GM18498 (cell line): ENCODE measurements around the gene MUC12.
A peak's percentile ranks its signal among the peaks of the same experiment; 100 is the strongest.
"Not testable (repeated sequence)": the region's sequence is repeated elsewhere in the genome, so short reads cannot be mapped to it uniquely, and the experiment has no call there.

ENCODE experiments used
- ATAC-seq: cut with Tn5 transposase; IDR thresholded peaks from one replicate; pipeline ENCODE4 v1.9.1; 2021; ENCODE audit warnings: mild to moderate bottlenecking, moderate library complexity; ENCODE audit not compliant: unreplicated experiment

The MUC12 gene

DNA sequence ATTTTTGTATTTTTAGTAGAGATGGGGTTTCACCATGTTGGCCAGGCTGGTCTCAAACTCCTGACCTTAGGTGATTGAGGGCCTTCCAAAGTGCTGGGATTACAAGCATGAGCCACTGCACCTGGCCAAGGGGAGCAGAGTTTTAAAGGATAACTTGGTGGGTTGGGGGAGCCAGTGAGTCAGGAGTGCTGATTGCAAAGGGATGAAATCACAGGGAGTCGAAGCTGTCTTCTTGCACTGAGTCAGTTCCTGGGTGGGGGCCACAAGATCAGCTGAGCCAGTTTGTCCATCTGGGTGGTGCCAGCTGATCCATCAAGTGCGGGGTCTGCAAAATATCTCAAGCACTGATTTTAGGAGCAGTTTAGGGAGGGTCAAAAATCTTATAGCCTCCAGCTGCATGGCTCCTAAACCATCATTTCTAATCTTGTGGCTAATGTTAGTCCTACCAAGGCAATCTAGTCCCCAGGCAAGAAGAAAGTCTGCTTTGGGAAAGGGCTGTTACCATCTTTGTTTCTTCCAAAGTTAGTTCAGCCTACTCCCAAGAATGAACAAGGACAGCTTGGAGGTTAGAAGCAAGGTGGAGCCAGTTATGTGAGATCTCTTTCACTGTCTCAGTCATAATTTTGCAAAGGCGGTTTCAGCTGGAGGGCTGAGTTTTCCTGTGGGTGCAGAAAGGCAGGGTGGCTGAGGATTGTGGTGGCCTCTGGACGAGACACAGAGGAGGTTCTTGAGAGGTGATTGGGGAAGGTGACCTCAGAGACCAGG, 15.8 kb downstream of the MUC12 start:
- ATAC-seq, result not testable (repeated sequence)

DNA sequence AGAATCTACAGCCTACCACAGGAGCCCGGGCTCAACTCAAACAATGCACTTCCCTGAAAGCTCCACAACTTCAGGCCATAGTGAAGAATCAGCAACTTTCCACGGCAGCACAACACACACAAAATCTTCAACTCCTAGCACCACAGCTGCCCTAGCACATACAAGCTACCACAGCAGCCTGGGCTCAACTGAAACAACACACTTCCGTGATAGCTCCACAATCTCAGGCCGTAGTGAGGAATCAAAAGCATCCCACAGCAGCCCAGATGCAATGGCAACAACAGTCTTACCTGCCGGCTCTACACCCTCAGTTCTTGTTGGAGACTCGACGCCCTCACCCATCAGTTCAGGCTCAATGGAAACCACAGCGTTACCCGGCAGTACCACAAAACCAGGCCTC, 22.3 kb downstream of the MUC12 start:
- ATAC-seq, result no peak

DNA sequence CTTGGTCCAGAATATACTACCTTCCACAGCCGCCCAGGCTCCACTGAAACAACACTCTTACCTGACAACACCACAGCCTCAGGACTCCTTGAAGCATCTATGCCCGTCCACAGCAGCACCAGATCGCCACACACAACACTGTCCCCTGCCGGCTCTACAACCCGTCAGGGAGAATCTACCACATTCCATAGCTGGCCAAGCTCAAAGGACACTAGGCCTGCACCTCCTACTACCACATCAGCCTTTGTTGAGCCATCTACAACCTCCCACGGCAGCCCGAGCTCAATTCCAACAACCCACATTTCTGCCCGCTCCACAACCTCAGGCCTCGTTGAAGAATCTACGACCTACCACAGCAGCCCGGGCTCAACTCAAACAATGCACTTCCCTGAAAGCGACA, 22.9 kb downstream of the MUC12 start:
- not testable (repeated sequence) for ATAC-seq

DNA sequence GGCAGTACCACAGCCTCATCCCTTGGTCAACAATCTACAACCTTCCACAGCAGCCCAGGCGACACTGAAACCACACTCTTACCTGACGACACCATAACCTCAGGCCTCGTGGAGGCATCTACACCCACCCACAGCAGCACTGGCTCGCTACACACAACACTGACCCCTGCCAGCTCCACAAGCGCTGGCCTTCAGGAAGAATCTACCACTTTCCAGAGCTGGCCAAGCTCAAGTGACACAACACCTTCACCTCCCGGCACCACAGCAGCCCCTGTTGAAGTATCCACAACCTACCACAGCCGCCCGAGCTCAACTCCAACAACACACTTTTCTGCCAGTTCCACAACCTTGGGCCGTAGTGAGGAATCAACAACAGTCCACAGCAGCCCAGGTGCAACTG, 25.3 kb downstream of the MUC12 start:
- not testable (repeated sequence) for ATAC-seq

DNA sequence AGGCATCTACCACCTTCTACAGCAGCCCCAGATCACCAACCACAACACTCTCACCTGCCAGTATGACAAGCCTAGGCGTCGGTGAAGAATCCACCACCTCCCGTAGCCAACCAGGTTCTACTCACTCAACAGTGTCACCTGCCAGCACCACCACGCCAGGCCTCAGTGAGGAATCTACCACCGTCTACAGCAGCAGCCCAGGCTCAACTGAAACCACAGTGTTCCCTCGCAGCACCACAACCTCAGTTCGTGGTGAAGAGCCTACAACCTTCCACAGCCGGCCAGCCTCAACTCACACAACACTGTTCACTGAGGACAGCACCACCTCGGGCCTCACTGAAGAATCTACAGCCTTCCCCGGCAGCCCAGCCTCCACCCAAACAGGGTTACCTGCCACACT, 29.2 kb downstream of the MUC12 start:
- not testable (repeated sequence) for ATAC-seq

DNA sequence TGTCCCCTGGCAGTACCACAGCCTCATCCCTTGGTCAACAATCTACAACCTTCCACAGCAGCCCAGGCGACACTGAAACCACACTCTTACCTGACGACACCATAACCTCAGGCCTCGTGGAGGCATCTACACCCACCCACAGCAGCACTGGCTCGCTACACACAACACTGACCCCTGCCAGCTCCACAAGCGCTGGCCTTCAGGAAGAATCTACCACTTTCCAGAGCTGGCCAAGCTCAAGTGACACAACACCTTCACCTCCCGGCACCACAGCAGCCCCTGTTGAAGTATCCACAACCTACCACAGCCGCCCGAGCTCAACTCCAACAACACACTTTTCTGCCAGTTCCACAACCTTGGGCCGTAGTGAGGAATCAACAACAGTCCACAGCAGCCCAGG, 30.0 kb downstream of the MUC12 start:
- ATAC-seq, result not testable (repeated sequence)

DNA sequence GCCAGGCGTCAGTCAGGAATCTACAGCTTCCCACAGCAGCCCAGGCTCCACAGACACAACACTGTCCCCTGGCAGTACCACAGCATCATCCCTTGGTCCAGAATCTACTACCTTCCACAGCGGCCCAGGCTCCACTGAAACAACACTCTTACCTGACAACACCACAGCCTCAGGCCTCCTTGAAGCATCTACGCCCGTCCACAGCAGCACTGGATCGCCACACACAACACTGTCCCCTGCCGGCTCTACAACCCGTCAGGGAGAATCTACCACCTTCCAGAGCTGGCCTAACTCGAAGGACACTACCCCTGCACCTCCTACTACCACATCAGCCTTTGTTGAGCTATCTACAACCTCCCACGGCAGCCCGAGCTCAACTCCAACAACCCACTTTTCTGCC, 30.7 kb downstream of the MUC12 start:
- not testable (repeated sequence) for ATAC-seq

DNA sequence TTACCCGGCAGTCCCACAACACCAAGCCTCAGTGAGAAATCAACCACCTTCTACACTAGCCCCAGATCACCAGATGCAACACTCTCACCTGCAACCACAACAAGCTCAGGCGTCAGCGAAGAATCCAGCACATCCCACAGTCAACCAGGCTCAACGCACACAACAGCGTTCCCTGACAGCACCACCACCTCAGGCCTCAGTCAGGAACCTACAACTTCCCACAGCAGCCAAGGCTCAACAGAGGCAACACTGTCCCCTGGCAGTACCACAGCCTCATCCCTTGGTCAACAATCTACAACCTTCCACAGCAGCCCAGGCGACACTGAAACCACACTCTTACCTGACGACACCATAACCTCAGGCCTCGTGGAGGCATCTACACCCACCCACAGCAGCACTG, 33.0 kb downstream of the MUC12 start:
- ATAC-seq, result not testable (repeated sequence)

DNA sequence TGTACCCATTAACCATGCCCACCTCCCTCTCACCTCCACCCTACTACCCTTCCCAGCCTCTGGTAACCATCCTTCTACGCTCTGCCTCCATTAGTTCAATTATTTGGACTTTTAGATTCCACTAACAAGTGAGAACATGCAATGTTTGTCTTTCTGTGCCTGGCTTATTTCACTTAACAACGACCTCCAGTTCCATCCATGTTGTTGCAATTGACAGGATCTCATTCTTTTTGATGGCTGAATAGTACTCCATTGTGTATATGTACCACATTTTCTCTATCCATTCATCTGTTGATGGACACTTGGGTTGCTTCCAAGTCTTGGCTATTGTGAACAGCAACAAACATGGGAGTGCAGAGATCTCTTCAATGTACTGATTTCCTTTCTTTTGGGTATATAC, 38.0 kb downstream of the MUC12 start:
- not testable (repeated sequence) for ATAC-seq

DNA sequence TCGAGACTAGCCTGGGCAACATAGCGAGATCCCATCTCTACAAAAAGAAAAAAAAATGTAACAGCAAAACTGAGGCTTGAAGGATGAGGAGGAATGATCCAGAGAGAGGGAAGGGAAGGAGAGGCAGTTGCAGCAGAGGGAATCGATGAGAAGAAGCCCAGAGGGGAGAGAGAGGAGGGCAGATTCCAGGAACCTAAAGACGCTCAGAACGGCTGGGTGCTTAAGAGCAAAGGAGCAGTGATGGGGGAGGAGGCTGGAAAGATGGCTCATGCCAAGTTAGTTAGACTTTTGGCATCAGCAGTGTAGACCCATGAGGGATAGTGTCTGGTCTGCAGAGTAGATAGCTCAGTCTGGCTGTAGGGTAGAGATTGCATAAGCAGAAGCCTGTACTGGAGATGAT, 40.3 kb downstream of the MUC12 start:
- ATAC-seq, result no peak

DNA sequence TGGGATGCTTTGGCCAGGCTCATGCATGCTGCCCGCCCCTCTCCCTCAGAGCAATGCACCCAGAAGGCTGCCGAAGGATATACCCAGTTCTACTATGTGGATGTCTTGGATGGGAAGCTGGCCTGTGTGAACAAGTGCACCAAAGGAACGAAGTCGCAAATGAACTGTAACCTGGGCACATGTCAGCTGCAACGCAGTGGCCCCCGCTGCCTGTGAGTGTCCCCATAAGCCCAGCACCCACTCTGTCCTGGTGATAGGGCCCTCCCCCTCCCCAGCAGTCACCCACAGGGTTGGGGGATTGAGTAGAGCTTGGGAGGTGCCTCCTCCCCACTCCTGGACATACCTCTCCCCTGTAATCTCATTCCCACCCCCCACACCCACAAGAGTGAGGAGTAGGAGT, 43.6 kb downstream of the MUC12 start:
- no peak for ATAC-seq

DNA sequence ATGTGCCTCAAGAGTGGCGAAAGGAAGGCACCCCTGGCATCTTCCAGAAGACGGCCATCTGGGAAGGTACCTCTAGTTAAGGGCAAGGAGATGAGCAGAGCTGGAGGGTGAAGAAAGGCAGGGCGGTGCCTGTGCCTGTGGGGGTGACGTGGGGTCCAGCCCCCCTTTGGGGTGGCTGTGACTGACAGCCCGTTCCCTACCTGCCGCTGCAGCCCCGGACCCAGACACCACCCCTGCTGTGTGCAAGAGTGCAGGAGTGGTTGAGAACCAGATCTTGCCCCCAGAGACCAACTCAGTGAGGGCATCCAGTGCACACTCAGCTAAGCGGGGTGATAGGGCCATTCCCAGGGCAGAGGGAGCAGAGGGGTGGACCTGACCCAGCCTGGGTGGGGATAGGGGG, 46.3 kb downstream of the MUC12 start:
- no peak for ATAC-seq

DNA sequence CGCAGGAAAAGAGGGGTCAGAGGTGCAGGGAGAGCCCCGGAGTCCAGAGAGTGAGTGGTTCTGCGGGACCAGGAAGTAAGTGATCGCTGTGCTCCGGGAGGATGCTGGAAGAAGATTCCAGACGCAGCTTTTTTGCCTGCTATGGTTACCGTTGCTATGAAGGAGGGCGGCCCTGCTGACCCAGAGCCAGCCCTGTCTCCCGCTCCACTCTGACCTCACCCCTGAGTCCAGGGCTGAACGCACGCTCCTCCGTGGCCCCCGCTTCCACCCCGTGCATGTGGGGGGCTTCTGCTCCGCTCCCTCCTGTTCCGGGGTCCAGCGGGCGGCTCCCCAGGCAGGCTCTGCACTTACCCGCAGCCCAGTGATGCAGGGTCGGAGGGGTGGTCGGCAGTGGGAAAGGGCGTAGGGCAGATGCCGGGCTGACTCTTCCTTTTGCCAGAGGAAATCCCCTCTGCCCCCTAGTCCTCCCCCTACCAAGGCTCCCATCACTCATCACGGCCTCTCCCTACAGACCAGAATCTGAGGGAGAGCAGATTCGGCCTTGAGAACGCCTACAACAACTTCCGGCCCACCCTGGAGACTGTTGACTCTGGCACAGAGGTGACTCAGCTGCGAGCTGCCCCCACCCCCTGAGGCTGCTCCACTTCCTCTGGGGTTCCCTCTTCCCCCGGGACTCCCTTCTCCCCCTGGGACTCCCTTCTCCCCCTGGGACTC, 47.9 kb downstream of the MUC12 start:
- peak; percentile 74 for ATAC-seq

DNA sequence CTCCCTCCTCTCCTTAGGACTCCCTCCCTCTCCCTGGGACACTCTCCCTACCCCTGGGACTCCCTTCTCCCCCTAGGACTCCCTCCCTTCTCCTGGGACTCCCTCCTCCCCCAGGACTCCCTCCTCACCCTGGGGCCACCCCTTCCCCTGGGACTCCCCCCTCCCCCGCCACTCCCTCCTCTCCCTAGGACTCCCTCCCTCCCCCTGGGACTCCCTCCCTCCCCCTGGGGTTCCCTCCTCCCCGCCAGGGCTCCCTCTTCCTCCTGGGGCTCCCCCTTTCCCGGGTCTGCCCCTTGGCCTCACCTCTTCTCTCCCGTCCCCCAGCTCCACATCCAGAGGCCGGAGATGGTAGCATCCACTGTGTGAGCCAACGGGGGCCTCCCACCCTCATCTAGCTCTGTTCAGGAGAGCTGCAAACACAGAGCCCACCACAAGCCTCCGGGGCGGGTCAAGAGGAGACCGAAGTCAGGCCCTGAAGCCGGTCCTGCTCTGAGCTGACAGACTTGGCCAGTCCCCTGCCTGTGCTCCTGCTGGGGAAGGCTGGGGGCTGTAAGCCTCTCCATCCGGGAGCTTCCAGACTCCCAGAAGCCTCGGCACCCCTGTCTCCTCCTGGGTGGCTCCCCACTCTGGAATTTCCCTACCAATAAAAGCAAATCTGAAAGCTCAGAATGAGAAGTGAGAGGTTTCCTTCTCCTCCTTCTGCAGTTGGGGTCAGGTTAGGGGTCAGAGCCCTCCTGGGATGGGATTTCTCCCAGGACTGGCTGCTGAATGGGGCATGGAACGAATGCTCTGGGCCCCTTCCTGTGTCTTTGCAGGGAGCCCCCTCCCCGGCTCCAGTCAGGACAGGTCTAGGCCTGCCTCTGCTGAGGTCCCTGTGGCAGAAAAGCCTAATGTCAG, 49.2 kb downstream of the MUC12 start:
- no peak for ATAC-seq

DNA sequence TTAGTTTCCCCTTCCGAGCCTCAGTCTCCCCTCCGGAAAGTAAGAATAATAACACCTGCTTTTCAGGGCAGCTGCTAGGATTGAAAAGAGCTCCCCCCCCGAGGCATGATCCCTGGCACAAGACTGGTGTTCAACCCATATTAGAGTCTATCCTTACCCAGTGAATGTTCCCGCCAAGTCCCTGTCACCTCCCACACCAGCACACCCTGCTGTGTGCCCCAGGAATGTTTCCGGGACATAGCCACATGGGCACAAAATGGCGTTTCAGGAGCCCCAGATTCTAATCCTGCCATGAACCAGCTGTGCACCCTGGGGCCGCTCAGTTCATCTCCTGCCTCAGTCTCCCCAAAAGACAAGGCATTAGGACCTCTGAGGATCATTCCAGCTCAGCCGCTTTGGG, 51.1 kb downstream of the MUC12 start:
- no peak for ATAC-seq

DNA sequence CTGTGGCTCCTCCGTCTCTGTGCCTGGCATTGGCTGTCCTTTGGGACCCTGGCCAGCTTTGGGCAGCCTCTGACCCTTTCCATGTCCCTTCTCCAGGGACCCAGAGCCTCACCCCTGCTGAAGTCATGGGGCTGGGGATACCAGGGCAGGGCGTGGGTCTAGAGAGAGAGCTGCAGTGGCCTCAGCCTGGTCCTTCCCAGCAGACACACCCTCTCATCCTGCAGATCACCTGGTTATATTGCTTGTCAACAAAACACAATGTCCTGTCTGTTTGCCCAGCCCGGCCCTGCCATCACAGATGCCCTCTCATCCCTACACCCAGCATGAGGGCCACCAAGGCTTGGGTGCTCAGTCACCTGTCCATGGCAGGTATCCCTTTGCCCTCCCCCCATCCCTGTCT, 52.3 kb downstream of the MUC12 start:
- no peak for ATAC-seq

DNA sequence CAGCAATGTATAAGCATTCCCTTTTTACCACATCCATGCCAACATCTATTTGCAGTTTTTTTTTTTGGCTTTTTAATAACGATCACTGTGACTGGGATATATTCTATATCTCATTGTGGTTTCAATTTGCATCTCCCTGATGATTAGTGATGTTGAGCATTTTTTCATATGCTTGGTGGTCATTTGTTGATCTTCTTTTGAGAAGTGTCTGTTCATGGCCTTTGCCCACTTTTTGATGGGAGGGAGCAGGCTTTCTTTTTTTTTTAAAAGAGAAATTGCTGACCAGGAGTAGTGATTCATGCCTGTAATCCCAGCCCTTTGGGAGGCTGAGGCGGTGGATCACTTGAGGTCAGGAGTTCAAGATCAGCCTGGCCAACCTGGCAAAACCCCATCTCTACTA, 54.5 kb downstream of the MUC12 start:
- ATAC-seq, result no peak

DNA sequence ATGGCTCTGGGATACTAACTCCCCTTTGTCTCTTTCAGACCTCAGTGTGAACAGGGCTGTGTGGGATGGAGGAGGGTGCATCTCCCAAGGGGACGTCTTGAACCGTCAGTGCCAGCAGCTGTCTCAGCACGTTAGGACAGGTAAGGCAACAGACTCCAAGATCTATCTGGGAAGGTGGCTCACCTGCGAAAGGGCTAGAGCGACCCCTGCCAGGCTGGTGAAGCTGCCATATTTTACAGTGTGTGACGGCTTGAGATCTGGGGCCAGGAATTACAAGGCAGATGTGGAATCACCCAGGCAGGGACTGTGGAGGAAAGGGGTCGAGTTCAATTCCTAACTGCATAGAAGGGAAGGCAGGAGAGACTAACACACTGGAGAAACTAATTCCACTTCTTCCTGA, 61.7 kb downstream of the MUC12 start:
- ATAC-seq, result no peak

DNA sequence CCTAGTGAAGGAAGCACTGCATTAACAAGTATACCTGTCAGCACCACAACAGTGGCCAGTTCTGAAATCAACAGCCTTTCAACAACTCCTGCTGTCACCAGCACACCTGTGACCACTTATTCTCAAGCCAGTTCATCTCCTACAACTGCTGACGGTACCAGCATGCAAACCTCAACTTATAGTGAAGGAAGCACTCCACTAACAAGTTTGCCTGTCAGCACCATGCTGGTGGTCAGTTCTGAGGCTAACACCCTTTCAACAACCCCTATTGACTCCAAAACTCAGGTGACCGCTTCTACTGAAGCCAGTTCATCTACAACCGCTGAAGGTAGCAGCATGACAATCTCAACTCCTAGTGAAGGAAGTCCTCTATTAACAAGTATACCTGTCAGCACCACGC, 66.6 kb downstream of the MUC12 start:
- ATAC-seq, result no peak

DNA sequence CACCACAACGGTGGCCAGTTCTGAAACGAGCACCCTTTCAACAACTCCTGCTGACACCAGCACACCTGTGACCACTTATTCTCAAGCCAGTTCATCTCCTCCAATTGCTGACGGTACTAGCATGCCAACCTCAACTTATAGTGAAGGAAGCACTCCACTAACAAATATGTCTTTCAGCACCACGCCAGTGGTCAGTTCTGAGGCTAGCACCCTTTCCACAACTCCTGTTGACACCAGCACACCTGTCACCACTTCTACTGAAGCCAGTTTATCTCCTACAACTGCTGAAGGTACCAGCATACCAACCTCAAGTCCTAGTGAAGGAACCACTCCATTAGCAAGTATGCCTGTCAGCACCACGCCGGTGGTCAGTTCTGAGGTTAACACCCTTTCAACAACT, 71.9 kb downstream of the MUC12 start:
- not testable (repeated sequence) for ATAC-seq

DNA sequence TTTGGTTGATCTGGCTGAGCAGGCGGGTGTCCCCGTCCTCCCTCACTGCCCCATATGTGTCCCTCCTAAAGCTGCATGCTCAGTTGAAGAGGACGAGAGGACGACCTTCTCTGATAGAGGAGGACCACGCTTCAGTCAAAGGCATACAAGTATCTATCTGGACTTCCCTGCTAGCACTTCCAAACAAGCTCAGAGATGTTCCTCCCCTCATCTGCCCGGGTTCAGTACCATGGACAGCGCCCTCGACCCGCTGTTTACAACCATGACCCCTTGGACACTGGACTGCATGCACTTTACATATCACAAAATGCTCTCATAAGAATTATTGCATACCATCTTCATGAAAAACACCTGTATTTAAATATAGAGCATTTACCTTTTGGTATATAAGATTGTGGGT, 89.0 kb downstream of the MUC12 start:
- ATAC-seq, result no peak

DNA sequence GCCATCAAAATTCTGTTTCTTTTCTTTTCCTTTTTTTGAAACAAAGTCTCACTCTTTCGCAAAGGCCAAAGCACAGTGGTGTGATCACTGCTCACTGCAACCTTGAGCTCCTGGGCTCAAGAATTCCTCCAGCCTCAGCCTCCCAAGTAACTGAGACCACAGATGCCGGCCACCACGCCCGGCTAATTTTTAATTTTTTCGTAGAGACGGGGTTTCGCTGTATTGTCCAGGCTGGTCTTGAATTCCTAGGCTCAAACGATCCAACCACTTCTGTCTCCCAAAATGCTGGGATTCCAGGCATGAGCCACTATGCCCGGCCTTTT, 90.2 kb downstream of the MUC12 start:
- no peak for ATAC-seq
